HepG2 (cell line): ENCODE data around the gene HS6ST1. TPM values are rescaled to one million over a fixed set of nuclear protein-coding genes. Genes with fewer than 3 reads are reported as not detected.
A peak's percentile ranks its signal among the peaks of the same experiment; 100 is the strongest.

Source experiments
- DMTF1 ChIP-seq: sonication (generic); formaldehyde crosslinking; IDR thresholded peaks from 2 replicates; pipeline ENCODE4 v1.4.0; 2020; ENCODE audit warnings: mild to moderate bottlenecking, missing genetic modification reagents
- HHEX ChIP-seq: IDR thresholded peaks from 2 replicates; pipeline ENCODE4 v1.6.1; 2016; ENCODE audit warnings: control low read depth
- MAFG ChIP-seq: sonication (generic); formaldehyde crosslinking; IDR thresholded peaks from 2 replicates; pipeline ENCODE4 v1.5.1; 2020; ENCODE audit warnings: mild to moderate bottlenecking, missing genetic modification reagents
- MXD4 ChIP-seq: IDR thresholded peaks from 2 replicates; pipeline ENCODE4 v1.6.1; 2016; ENCODE audit warnings: mild to moderate bottlenecking, missing biosample characterization, missing genetic modification reagents
- MYNN ChIP-seq: sonication (generic); formaldehyde crosslinking; IDR thresholded peaks from 2 replicates; pipeline ENCODE4 v1.4.0; 2020; ENCODE audit warnings: mild to moderate bottlenecking, low read depth, missing genetic modification reagents
- NCOA1 ChIP-seq: sonication (generic); formaldehyde crosslinking; IDR thresholded peaks from 2 replicates; pipeline ENCODE4 v1.9.0; 2021; ENCODE audit warnings: missing genetic modification reagents
- NCOA2 ChIP-seq: sonication (generic); formaldehyde crosslinking; IDR thresholded peaks from 2 replicates; pipeline ENCODE4 v1.8.0; 2022; ENCODE audit warnings: inconsistent platforms
- NFE2 ChIP-seq: sonication (generic); formaldehyde crosslinking; IDR thresholded peaks from 2 replicates; pipeline ENCODE4 v1.4.0; 2020; ENCODE audit warnings: missing genetic modification reagents
- NFE2L2 ChIP-seq: fragments of 150-350 bp; IDR thresholded peaks from 2 replicates; pipeline ENCODE4 v1.6.1; 2014; ENCODE audit warnings: low read length
- REXO4 ChIP-seq: sonication (generic); formaldehyde crosslinking; IDR thresholded peaks from 2 replicates; pipeline ENCODE4 v1.8.0; 2022; ENCODE audit warnings: missing genetic modification reagents, mild to moderate bottlenecking, borderline replicate concordance
- SMYD3 ChIP-seq: sonication (generic); formaldehyde crosslinking; IDR thresholded peaks from 2 replicates; pipeline ENCODE4 v1.8.1; 2023; ENCODE audit warnings: mild to moderate bottlenecking, missing genetic modification reagents
- SNRNP70 ChIP-seq: fragments of 200-400 bp; formaldehyde crosslinking; IDR thresholded peaks from 2 replicates; pipeline ENCODE4 v1.6.1; 2017; ENCODE audit warnings: mild to moderate bottlenecking, low read depth, low read length, moderate library complexity
- U2AF1 ChIP-seq: fragments of 200-400 bp; formaldehyde crosslinking; optimal IDR thresholded peaks from 2 replicates; pipeline ENCODE3; 2017; ENCODE audit warnings: mild to moderate bottlenecking, low read depth, low read length
- ZNF501 ChIP-seq: sonication (generic); formaldehyde crosslinking; IDR thresholded peaks from 2 replicates; pipeline ENCODE4 v1.5.1; 2020; ENCODE audit warnings: mild to moderate bottlenecking, moderate library complexity, missing genetic modification reagents
- ZNF569 ChIP-seq: sonication (generic); formaldehyde crosslinking; IDR thresholded peaks from 2 replicates; pipeline ENCODE4 v1.5.0; 2020; ENCODE audit warnings: mild to moderate bottlenecking, missing genetic modification reagents, moderate library complexity, borderline replicate concordance
- ZNF674 ChIP-seq: sonication (generic); formaldehyde crosslinking; IDR thresholded peaks from 2 replicates; pipeline ENCODE4 v1.5.0; 2020; ENCODE audit warnings: low read depth, mild to moderate bottlenecking, missing genetic modification reagents
- ZNF740 ChIP-seq: sonication (generic); formaldehyde crosslinking; IDR thresholded peaks from 2 replicates; pipeline ENCODE4 v1.4.0; 2020; ENCODE audit warnings: missing genetic modification reagents
- ZNF83 ChIP-seq: sonication (generic); formaldehyde crosslinking; IDR thresholded peaks from 2 replicates; pipeline ENCODE4 v1.4.0; 2020; ENCODE audit warnings: missing genetic modification reagents, mild to moderate bottlenecking, borderline replicate concordance
- ZNF841 ChIP-seq: sonication (generic); formaldehyde crosslinking; IDR thresholded peaks from 2 replicates; pipeline ENCODE4 v1.8.1; 2023; ENCODE audit warnings: missing genetic modification reagents, borderline replicate concordance
- ZSCAN21 ChIP-seq: sonication (generic); formaldehyde crosslinking; IDR thresholded peaks from 2 replicates; pipeline ENCODE4 v1.8.0; 2022; ENCODE audit warnings: mild to moderate bottlenecking, missing genetic modification reagents, moderate library complexity, borderline replicate concordance
- polyA plus RNA-seq, 8 experiments: library from polyadenylated mRNA; depleted of rRNA in 3 of 8; stranded (reverse) in 7 of 8; unstranded in 1 of 8; fragments of >200 nt; fragmentation: Illumina TruSeq in 4 of 8; extraction: Trizol in 4 of 8; gene quantifications; 2 replicates each; pipeline versions ENCODE4 v1.2.1 to v1.2.3, GENCODE V29; 2011 to 2016; ENCODE audit warnings: low read depth in 4 of 8, missing spikeins in 1 of 8, mixed read lengths in 1 of 8; ENCODE audit not compliant: insufficient read depth in 1 of 8
- total RNA-seq, 5 experiments: library from RNA; depleted of rRNA; stranded (reverse); fragments of >200 nt; fragmentation: Illumina TruSeq; extraction: Trizol; gene quantifications; 2 replicates each; pipeline ENCODE4 v1.2.3, GENCODE V29; 2016; ENCODE audit warnings: low read depth in 1 of 5
- TF ChIP-seq, protein P1 (sequence below): sonication (generic); formaldehyde crosslinking; IDR thresholded peaks from 2 replicates; pipeline ENCODE4 v1.4.0; 2020; ENCODE audit warnings: low read depth, mild to moderate bottlenecking, missing genetic modification reagents
- TF ChIP-seq, protein P2 (sequence below): sonication (generic); formaldehyde crosslinking; IDR thresholded peaks from 2 replicates; pipeline ENCODE4 v1.8.0; 2022; ENCODE audit warnings: mild to moderate bottlenecking, missing genetic modification reagents, borderline replicate concordance
- TF ChIP-seq, protein P3 (sequence below): sonication (generic); formaldehyde crosslinking; IDR thresholded peaks from 2 replicates; pipeline ENCODE4 v1.4.0; 2020; ENCODE audit warnings: missing genetic modification reagents

The HS6ST1 gene
- total and polyA plus RNA-seq, 2 of the 13 experiments (the other 11 are each of a cell fraction or from before 2014, with no cell fraction given): 34.5 to 84.6 TPM

GRCh38 chr2:128309280-128310093 is 9.2 kb downstream of the HS6ST1 start (continued):
- TF ChIP-seq SMYD3 (CRISPR knock-in tag): peak; percentile 100
- peak; percentile 88; the same call in 1 of the 2 replicates for TF ChIP-seq ZNF83 (CRISPR knock-in tag)
- TF ChIP-seq ZSCAN21 (CRISPR knock-in tag): peak; percentile 99
- TF ChIP-seq ZNF841 (CRISPR knock-in tag): no peak
- TF ChIP-seq ZNF569: peak; percentile 95; the same call in 1 of the 2 replicates
- TF ChIP-seq MAFG (CRISPR knock-in tag): no peak
- TF ChIP-seq NFE2L2: no peak
- TF ChIP-seq ZNF674 (CRISPR knock-in tag): 0 out of 2 replicates have a peak, but pooled peaks have one; percentile 76
- peak; percentile 80; the same call in 1 of the 2 replicates for TF ChIP-seq HHEX
- TF ChIP-seq MXD4 (CRISPR knock-in tag): peak; percentile 99
- TF ChIP-seq, protein P1, sequence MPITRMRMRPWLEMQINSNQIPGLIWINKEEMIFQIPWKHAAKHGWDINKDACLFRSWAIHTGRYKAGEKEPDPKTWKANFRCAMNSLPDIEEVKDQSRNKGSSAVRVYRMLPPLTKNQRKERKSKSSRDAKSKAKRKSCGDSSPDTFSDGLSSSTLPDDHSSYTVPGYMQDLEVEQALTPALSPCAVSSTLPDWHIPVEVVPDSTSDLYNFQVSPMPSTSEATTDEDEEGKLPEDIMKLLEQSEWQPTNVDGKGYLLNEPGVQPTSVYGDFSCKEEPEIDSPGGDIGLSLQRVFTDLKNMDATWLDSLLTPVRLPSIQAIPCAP: no peak; the same call in none of the 2 replicates
- TF ChIP-seq, protein P2, sequence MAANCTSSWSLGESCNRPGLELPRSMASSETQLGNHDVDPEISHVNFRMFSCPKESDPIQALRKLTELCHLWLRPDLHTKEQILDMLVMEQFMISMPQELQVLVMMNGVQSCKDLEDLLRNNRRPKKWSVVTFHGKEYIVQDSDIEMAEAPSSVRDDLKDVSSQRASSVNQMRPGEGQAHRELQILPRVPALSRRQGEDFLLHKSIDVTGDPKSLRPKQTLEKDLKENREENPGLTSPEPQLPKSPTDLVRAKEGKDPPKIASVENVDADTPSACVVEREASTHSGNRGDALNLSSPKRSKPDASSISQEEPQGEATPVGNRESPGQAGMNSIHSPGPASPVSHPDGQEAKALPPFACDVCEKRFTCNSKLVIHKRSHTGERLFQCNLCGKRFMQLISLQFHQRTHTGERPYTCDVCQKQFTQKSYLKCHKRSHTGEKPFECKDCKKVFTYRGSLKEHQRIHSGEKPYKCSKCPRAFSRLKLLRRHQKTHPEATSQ (CRISPR knock-in tag): peak; percentile 99
- TF ChIP-seq ZNF501 (CRISPR knock-in tag): peak; percentile 100
- TF ChIP-seq NCOA1 (CRISPR knock-in tag): peak; percentile 97; the same call in 1 of the 2 replicates
- TF ChIP-seq NFE2: no peak
- TF ChIP-seq, protein P3, sequence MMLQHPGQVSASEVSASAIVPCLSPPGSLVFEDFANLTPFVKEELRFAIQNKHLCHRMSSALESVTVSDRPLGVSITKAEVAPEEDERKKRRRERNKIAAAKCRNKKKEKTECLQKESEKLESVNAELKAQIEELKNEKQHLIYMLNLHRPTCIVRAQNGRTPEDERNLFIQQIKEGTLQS: 0 out of 2 replicates have a peak, but pooled peaks have one; percentile 24
- peak; percentile 94; the same call in 1 of the 2 replicates for TF ChIP-seq REXO4
- peak; percentile 93 for TF ChIP-seq U2AF1
- TF ChIP-seq NCOA2 (CRISPR knock-in tag): peak; percentile 97
- 0 out of 2 replicates have a peak, but pooled peaks have one; percentile 86 for TF ChIP-seq DMTF1 (CRISPR knock-in tag)
- peak; percentile 68; the same call in 1 of the 2 replicates for TF ChIP-seq ZNF740 (CRISPR knock-in tag)
- TF ChIP-seq SNRNP70: no peak
- no peak; the same call in 1 of the 2 replicates for TF ChIP-seq MYNN (CRISPR knock-in tag)
